GM19043 (cell line): Measurements from ENCODE around the gene LRRC3.

ENCODE experiments used
- ATAC-seq: cut with Tn5 transposase; IDR thresholded peaks from one replicate; pipeline ENCODE4 v1.9.1; 2021; ENCODE audit warnings: low read depth; ENCODE audit not compliant: unreplicated experiment

Gene LRRC3

GRCh38 chr21:44508711-44509445, 53.6 kb downstream of the LRRC3 start:
- ATAC-seq, result no peak

GRCh38 chr21:44509539-44509938, 54.2 kb downstream of the LRRC3 start:
- no peak for ATAC-seq

GRCh38 chr21:44510109-44510507, 54.8 kb downstream of the LRRC3 start:
- no peak for ATAC-seq

- ATAC-seq, result no peak
Observed at GRCh38 chr21:44510508-44511218, 55.4 kb downstream of the LRRC3 start.

GRCh38 chr21:44511219-44511937, 56.1 kb downstream of the LRRC3 start:
- no peak for ATAC-seq
